H54 (cell line): ENCODE measurements around the gene SPG7.
A peak's percentile ranks its signal among the peaks of the same experiment; 100 is the strongest.

ENCODE experiments used
- DNase-seq: peaks from one replicate; pipeline ENCODE4 v3.0.0; 2011; ENCODE audit warnings: low spot score, mixed read lengths; ENCODE audit not compliant: insufficient read length
- FAIRE-seq: peaks from 3 replicates; lab custom pipeline; 2011; peaks lifted over from hg19 to GRCh38; lab: Jason Lieb, UNC
- POLR2A ChIP-seq: IDR thresholded peaks from 2 replicates; pipeline ENCODE4 v1.6.1; 2011; ENCODE audit warnings: low read depth, mild to moderate bottlenecking, low read length

SPG7 gene

DNA sequence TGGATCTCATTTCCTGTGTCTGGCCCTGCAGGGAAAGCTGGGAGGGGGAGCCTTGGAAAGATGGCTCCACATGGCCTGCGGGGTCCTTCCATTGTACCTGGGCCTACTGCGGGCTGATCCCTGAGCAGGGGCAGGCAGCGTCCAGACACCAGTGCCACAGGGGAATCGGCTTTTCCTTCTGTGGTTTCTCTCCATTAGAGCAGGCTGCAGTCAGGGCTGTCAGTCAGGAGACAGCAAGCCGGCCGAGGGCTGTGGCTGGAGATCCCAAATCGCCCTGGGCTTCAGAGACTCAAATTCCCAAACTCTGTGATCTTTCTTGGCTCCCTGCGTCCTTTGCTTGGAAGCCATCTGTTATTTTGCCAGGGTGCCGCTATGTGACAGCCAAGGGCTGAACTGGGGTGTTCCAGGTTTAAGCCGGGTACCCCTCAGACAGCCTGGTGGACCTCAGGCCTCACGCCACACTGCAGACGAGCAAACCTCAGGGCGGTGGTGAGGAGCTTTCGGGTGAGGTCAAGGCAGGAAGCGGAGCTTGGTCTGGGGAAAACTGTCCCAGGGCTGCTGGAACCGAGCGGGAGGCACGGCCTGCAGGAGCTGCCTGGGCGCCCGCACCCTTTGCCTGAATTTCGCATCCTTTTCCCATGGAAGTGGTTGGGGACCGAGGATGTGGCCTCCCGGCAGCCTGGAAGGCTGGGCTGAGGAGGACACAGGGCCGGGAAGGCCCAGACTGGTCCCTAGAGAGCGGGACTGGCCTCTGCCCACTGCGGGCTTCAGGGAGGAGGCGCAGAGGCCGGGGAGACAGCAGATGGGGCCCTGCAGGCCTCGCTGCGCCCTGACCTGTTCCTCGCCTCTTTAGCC lies 65.8 kb downstream of the SPG7 start:
- TF ChIP-seq POLR2A, result no peak
- FAIRE-seq (no peak), DNase-seq (no peak)

GRCh38 chr16:89574681-89575246 lies 66.6 kb downstream of the SPG7 start:
- TF ChIP-seq POLR2A, result no peak
- DNase-seq, result peak; percentile 95
- no peak for FAIRE-seq

DNA sequence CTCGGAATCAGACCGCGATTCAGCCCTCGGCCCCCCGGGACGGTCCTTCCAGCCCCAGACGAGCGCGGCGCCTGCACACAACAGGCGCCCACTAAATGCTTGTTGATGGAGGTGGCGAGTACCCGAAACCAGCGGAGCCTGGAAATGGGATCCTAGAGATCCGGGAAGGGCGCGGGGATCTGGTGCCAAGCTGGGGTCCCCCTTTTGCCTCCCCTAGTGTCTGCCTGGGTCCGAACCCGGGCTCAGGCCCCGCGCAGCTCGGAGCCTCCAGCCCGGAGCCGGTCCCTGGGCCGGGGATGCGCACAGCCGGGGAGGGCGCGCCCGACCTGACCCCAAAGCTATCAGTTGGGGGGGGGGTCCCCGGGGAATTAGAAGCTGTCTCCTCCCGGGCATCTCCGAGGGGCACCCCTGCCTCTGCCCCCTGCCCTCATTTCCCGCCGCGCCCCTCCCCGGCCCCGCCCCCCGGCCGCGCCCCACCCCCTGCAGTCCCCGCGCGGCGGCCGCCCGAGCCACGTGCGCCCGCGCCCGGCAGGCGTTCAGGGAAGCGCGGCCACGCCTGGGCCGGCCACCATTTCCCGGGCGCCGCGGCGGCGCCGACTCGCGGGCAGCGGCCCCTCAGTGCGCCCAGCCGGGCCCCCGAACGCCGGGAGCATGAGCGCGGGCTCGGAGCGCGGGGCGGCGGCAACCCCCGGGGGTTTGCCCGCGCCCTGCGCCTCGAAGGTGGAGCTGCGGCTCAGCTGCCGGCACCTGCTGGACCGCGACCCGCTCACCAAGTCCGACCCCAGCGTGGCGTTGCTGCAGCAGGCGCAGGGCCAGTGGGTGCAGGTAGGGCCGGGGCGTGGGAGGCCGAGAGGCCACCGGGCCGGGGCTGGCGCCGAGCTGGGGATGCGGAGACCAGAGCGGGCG lies 67.3 kb downstream of the SPG7 start, which contains the start of gene CPNE7:
Gene CPNE7 (plus strand): TSS at position 512 of the 906 bp plus-strand sequence. CDS start 140 bp downstream, at position 652.
- FAIRE-seq (no peak), DNase-seq (peak; percentile 63)
- TF ChIP-seq POLR2A, result no peak

GRCh38 chr16:89576153-89577054 lies 68.2 kb downstream of the SPG7 start:
- TF ChIP-seq POLR2A, result no peak
- DNase-seq (no peak), FAIRE-seq (no peak)

GRCh38 chr16:89577055-89577759 lies 69.0 kb downstream of the SPG7 start:
- no peak for TF ChIP-seq POLR2A
- FAIRE-seq (no peak), DNase-seq (no peak)

DNA sequence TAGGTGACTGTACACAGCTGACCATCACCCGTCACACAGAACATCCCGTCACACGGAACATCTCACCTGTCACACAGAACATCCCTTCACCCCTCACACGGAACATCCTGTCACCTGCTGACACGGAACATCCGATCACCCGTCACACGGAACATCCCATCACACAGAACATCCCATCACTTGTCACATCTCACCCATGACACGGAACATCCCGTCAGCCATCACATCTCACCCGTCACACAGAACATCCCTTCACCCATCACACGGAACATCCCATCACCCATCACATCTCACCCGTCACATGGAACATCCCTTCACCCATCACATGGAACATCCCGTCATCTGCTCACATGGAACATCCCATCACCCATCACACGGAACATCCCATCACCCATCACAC lies 71.1 kb downstream of the SPG7 start:
- FAIRE-seq (no peak), DNase-seq (no peak)
- no peak for TF ChIP-seq POLR2A

GRCh38 chr16:89581045-89581695 lies 73.0 kb downstream of the SPG7 start:
- TF ChIP-seq POLR2A, result no peak
- FAIRE-seq (no peak), DNase-seq (peak; percentile 98)

DNA sequence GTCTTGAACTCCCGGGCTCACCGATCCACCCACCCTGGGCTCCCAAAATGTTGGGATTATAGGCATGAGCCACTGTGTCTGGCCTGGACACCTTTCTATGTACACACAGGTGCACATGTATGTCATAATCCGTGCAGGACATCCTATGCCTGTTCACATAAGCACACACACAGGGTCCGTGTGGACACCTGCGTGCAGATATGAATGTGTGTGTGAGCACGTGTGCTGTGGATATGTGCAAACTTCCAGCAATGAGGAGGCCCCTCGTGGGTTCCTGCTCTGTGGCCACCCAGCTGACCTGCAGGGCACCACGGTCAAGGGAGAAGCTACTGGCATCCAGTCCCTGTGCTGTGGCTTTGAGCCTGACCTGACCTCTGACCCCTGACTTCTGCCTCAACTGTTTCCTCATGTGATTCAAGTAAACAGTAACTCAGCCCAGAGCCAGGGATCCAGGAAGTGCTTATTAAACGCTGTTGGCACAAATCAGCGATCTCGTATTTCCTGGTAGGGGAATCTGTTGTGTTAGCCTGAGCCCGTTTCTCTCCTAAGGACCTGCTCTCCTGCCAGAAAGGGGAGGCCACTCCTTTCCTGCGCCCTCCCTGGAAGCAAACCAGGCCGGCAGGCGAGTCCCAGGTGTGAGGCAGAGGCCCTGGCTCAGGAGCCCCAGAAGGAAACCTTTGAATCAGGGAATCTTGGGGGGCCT lies 73.8 kb downstream of the SPG7 start:
- FAIRE-seq (no peak), DNase-seq (peak; percentile 64)
- no peak for TF ChIP-seq POLR2A

DNA sequence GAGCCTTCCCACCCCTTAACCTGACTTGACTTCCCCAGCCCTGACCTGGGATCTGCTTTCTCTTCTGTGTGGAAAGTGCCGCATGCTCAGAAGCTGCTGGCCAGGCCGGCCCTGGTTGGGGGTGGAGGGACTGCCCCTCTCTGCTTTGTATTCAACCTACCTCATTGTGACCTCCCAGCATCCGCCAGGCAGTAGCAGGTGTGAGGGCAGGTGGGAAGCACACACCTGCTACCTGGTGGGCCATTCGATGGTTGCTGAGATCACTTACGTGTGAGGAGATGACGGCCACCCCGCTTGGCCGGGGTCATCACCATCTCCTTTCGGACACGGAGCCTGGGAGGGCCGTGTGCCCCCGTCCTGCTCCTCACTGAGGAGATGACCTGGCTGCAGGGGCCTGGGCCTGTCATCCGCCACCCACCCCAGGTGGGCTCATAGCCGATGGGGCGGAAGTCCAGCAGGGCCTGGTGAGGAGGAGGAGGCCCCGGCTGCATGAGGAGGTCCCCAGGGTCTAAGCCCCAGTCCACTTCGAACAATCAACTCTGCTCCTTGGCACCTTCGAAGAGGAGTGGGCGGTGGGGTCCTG lies 74.5 kb downstream of the SPG7 start:
- no peak for TF ChIP-seq POLR2A
- FAIRE-seq (no peak), DNase-seq (no peak)

DNA sequence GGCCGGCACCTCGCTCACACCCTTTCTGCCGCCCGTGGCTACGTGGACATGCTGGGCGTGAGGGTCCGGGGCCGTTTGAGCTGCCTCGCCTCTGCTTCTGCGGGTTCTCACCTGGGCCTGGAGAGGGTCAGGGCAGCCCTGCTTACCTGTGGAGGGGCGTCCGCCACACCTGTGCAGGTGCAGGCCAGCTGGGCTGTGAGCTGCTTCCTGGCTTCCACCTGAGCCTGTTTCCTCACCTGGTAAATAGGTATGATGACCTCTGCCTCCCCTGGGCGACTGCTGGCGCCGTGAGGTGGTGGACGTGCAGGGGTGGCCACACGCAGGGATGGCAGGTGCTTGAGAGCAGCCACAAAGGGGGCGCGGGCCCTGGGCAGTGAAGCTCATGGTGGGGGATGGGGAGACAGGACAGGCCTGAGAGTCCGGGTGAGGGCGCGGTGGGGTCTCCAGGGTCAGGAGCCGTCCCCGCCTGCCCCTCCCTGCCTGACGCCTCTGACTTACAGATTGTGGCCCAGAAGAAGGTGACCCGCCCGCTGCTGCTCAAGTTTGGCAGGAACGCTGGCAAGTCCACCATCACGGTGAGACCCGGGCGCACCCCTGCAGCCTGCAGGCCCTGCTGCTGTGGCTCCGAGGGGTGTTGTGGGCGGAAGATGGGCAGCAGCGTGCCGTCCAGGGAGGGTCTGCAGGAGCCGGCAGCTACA lies 75.1 kb downstream of the SPG7 start:
- FAIRE-seq, result no peak
- no peak for TF ChIP-seq POLR2A
- DNase-seq, result no peak

GRCh38 chr16:89583895-89584644 lies 75.9 kb downstream of the SPG7 start:
- TF ChIP-seq POLR2A, result no peak
- FAIRE-seq (no peak), DNase-seq (no peak)
